Cardiac muscle cell (in vitro differentiated cells and primary cell): ENCODE measurements around the gene FRMD4B. TPM values are rescaled to one million over a fixed set of nuclear protein-coding genes. Genes with fewer than 3 reads are reported as not detected.

Source experiments
- DNase-seq, 2 donors: peaks; one replicate each; pipeline versions ENCODE4 v3.0.0 to v3.0.0-alpha.2; 2010 to 2017; ENCODE audit warnings: low read depth in 1 of 2, low spot score in 1 of 2
- H3K27ac ChIP-seq: fragments of 200-600 bp; sonication (generic); 2 replicates; pipeline ENCODE4 v1.5.1; 2016
- H3K27me3 ChIP-seq: fragments of 200-600 bp; sonication (generic); 2 replicates; pipeline ENCODE4 v1.6.0; 2016; ENCODE audit warnings: control low read depth
- H3K36me3 ChIP-seq: fragments of 200-600 bp; sonication (generic); 2 replicates; pipeline ENCODE4 v1.5.1; 2016; ENCODE audit warnings: control low read depth
- H3K4me1 ChIP-seq: fragments of 200-600 bp; sonication (generic); 2 replicates; pipeline ENCODE4 v1.8.1; 2017; ENCODE audit warnings: low read depth, mild to moderate bottlenecking, mixed run types
- H3K4me3 ChIP-seq: fragments of 200-600 bp; sonication (generic); 2 replicates; pipeline ENCODE4 v1.5.1; 2016; ENCODE audit warnings: mild to moderate bottlenecking
- H3K9me3 ChIP-seq: fragments of 200-600 bp; sonication (generic); 2 replicates; pipeline ENCODE4 v1.5.1; 2017; ENCODE audit warnings: low read depth, mild to moderate bottlenecking, control low read depth
- CTCF ChIP-seq: IDR thresholded peaks from 2 replicates; pipeline ENCODE4 v1.5.1; 2012; ENCODE audit warnings: low read depth, mild to moderate bottlenecking, low read length
- polyA plus RNA-seq: library from polyadenylated mRNA; unstranded; fragments of >200 nt; fragmentation: Nextera tagmentation; extraction: Ambion mirVana; gene quantifications from 2 replicates; pipeline ENCODE4 v1.2.1, GENCODE V29; 2016
- total RNA-seq: library from RNA; depleted of rRNA; stranded (reverse); fragments of >200 nt; gene quantifications from 2 replicates; pipeline ENCODE4 v1.2.3, GENCODE V29; 2016

Gene FRMD4B
- total and polyA plus RNA-seq, 2 experiments from 2014 or later: 38.6 to 78.7 TPM

DNA sequence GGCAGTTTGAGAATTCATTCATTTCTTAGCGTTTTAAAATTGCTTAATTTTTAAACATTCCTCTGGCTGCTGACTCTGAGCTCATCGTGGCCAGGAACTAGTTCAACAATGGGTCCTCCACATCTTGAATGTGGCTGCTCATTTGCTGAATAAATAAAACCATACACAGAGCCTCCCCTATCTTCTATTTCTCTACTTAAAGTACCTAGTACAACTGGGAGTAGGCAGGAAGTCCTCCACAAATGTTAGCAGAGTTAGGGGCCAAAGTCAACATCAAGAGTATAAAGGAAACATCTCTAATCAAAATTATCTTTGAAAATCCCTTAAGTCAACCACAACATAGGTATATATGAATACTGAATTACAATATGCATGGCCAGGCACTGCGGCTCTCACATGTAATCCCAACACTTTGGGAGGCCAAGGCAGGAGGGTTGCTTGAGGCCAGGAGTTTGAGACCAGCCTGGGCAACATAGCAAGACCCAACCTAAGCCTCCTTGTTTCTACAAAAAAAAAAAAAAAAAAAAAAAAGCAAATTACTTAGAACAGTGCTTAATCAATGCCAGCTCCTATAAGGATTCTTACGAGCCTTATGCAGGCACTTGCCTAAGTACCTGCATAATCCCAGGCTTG, 206.0 kb downstream of the FRMD4B start:
- H3K9me3 ChIP-seq: no peaks in the 10 kb centered on the region
- no peaks in the 10 kb centered on the region for H3K4me1 ChIP-seq
- H3K36me3 ChIP-seq: peaks cover 82% of the 10 kb centered on the region
- H3K4me3 ChIP-seq: no peak overlapping the region
- peak in 1 of 2 donors; percentile 34 for DNase-seq
- no peak for TF ChIP-seq CTCF
- no peaks in the 10 kb centered on the region for H3K27me3 ChIP-seq
- H3K27ac ChIP-seq: no peak overlapping the region

GRCh38 chr3:69178838-69179739, 206.8 kb downstream of the FRMD4B start:
- Histone ChIP-seq H3K27ac (no peak overlapping the region), H3K9me3 (no peaks in the 10 kb centered on the region), H3K27me3 (no peaks in the 10 kb centered on the region), H3K36me3 (peaks cover 82% of the 10 kb centered on the region), H3K4me3 (no peak overlapping the region), H3K4me1 (no peaks in the 10 kb centered on the region)
- TF ChIP-seq CTCF: no peak
- peak in 1 of 2 donors; percentile 33 for DNase-seq

GRCh38 chr3:69178082-69178481, 207.8 kb downstream of the FRMD4B start:
- TF ChIP-seq CTCF: no peak
- Histone ChIP-seq H3K27ac (no peak overlapping the region), H3K4me3 (no peak overlapping the region), H3K9me3 (no peaks in the 10 kb centered on the region), H3K27me3 (no peaks in the 10 kb centered on the region), H3K36me3 (peaks cover 80% of the 10 kb centered on the region), H3K4me1 (no peaks in the 10 kb centered on the region)
- DNase-seq: no peak

GRCh38 chr3:69174871-69175737, 210.8 kb downstream of the FRMD4B start:
- TF ChIP-seq CTCF: no peak

DNA sequence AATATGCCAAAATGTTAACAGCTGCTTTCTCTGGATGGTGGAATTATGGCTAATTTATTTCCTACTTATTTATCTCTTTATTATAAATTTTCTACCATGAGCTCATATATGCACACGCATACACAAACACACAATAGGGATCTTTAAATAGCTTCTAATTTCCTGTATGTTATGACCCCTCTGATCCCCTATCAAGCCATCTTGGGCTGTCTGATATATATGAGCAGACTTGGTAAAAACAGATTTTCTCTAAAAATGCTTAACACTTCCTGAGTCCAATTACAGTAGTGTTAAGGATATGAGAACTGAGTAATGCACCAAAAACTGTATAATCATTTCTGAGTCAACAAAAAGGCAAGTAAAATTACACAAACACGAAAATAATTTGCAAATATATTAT, 211.4 kb downstream of the FRMD4B start:
- no peaks in the 10 kb centered on the region for H3K9me3 ChIP-seq
- no peaks in the 10 kb centered on the region for H3K27me3 ChIP-seq
- no peak for TF ChIP-seq CTCF
- H3K27ac ChIP-seq: no peak overlapping the region
- no peaks in the 10 kb centered on the region for H3K4me1 ChIP-seq
- H3K36me3 ChIP-seq: peaks cover 69% of the 10 kb centered on the region
- no peak overlapping the region for H3K4me3 ChIP-seq
- no peak for DNase-seq

More at GRCh38 chr3:69174871-69175737, 210.8 kb downstream of the FRMD4B start:
- Histone ChIP-seq H3K4me1 (no peaks in the 10 kb centered on the region), H3K27ac (peak overlapping the region; percentile 7), H3K36me3 (peaks cover 71% of the 10 kb centered on the region), H3K4me3 (no peak overlapping the region), H3K9me3 (no peaks in the 10 kb centered on the region), H3K27me3 (no peaks in the 10 kb centered on the region)
- DNase-seq: peak in 1 of 2 donors; percentile 36
